ENCODE data around the gene NFATC2IP.

DNA sequence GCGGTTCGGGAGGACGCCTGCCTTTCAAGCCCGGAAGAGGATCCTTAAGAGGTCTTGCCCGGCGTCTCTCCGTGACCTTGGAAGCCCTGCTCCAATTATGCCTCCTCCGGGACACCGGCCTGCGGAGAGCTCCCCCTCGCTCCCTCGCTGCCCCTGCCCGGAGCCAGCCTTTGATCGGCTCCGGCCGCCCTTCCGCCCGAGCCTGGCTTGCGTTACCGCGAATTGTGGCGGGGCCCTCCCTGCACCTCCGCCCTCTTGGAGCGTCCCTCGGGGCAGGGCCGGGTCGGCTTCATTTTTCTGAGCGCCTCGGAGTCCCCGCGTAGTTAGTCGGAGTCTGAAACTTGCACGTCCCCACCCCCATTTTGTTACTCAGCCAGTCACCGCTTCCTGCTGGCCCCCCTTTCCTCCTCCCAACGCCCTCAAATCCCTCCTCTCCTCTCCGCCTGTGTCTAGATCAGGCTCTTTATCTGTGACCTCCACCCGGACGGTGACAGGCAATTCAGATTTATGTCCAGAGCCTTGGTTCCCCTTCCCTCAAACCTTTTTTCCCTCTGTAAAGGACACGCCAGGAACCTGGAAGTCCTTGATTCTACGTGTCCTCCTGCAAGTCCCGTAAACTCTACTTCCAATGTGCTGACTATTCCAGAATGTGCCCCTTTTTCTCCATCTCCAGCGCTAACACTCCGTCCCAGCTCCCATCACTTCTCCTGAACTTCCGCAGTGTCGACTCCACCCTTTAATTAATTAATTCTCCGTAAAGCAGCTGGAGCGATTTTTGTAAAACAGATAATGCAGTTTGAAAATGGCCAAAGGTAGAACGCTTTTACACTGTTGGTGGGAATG lies 25.1 kb upstream of the NFATC2IP start:
- TF ChIP-seq CTCF (conservative IDR thresholded peaks at IDR 0.05) = no peak
- peak; percentile 44; the same call in 1 of the 2 replicates for TF ChIP-seq ZFX (IDR thresholded peaks at IDR 0.05)

Measured in C4-2B (cell line).